HG03066 (cell line): ENCODE results near the gene FGFRL1.
"Not testable (repeated sequence)": the region's sequence is repeated elsewhere in the genome, so short reads cannot be mapped to it uniquely, and the experiment has no call there.

Experiments used
- ATAC-seq: cut with Tn5 transposase; IDR thresholded peaks from one replicate; pipeline ENCODE4 v1.9.1; 2021; ENCODE audit warnings: low read depth; ENCODE audit not compliant: unreplicated experiment

The FGFRL1 gene

GRCh38 chr4:1047976-1048772 lies 36.7 kb downstream of the FGFRL1 start:
- no peak for ATAC-seq

DNA sequence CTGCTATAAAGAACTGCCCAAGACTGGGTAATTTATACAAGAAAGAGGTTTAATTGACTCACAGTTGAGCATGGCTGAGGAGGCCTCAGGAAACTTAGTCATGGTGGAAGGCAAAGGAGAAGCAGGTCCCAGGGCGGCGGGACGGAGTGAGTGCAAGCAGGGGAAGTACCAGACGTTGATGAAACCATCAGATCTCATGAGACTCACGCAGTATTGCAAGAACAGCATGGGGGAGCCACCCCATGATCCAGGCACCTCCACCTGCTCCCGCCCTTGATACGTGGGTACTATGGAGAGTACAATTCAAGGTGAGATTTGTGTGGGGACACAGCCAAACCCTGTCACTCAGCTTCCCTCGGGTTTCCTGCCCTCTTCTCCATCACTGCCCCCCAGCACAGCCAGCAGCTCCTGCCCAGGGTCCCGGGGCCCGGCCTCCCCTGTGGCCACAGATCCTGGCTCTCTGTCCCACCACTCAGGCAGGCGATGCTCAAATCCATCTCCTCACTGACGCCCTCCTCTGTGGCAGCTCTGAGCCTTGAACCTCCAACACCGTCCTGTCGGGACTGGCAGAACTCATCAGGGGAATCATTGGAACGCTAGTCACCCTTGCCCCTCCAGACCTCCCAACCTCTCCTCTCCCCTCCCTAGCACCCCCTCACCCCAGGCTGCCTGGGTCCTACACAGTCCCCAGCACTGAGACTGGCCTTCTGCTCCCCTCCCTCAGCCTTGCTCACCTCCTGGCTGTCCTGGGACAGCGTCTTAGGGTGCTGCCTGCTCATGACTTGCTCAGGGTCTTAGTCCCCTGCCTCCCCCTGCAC lies 37.6 kb downstream of the FGFRL1 start:
- ATAC-seq, result no peak

DNA sequence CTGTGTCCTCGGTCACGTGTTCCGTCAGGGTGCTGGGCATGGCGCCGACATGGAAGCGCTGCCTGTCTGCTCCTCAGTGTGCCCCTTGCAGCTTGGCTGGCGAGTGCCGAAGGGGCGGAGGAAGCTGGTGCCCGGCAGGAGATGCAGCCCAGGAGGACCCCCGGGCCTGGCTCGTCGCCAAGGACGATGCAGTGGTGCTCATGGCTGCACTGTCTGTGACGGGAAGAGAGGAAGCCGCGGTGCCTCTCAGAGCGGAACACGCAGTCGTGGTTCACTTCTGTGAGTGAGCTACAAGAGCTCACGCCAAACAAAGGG lies 38.1 kb downstream of the FGFRL1 start:
- ATAC-seq, result no peak

GRCh38 chr4:1050486-1051213 lies 39.2 kb downstream of the FGFRL1 start:
- no peak for ATAC-seq

DNA sequence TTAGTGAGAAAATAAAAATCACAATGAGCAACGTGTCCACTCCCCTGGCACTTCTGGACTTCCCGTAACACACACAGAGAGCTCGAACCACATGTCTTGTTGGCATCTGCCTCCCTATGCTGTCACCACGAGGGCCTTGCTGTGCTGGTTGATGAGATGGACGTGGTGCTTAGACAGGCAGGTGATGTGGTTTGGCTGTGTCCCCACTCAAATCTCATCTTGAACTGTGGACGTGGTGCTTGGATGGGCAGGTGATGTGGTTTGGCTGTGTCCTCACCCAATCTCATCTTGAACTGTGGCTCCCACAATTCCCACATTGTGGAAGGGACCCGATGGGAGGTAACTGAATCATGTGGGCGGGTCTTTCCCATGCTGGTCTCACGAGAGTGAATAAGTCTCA lies 40.0 kb downstream of the FGFRL1 start:
- ATAC-seq, result no peak

DNA sequence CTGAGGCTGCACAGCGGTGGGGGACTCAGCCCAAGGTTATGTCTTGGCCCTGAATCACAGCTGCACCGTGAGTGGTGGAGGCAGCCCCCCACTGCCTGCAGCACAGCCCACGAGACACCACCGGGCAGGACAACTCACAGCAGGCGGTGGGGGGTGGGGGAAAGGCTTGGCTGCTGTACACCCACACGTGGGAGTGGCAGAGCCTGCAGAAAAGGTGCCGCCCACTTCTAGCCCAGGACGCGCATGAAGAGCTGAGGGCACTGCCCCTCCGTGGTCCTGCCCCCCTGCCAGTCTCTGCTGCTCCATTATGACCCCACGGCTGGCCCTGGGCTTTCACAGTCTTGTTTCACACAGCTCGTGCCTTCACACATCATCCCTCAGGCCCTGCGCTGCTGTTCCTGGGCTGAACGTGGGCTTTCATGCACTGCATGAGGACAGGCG lies 40.8 kb downstream of the FGFRL1 start:
- ATAC-seq, result no peak

- ATAC-seq, result no peak
Observed at GRCh38 chr4:1053080-1053661, 41.7 kb downstream of the FGFRL1 start.

GRCh38 chr4:1053891-1054290 lies 42.5 kb downstream of the FGFRL1 start:
- not testable (repeated sequence) for ATAC-seq

GRCh38 chr4:1054696-1055242 lies 43.3 kb downstream of the FGFRL1 start:
- ATAC-seq, result not testable (repeated sequence)

- not testable (repeated sequence) for ATAC-seq
Observed at GRCh38 chr4:1055243-1055701, 43.8 kb downstream of the FGFRL1 start.

DNA sequence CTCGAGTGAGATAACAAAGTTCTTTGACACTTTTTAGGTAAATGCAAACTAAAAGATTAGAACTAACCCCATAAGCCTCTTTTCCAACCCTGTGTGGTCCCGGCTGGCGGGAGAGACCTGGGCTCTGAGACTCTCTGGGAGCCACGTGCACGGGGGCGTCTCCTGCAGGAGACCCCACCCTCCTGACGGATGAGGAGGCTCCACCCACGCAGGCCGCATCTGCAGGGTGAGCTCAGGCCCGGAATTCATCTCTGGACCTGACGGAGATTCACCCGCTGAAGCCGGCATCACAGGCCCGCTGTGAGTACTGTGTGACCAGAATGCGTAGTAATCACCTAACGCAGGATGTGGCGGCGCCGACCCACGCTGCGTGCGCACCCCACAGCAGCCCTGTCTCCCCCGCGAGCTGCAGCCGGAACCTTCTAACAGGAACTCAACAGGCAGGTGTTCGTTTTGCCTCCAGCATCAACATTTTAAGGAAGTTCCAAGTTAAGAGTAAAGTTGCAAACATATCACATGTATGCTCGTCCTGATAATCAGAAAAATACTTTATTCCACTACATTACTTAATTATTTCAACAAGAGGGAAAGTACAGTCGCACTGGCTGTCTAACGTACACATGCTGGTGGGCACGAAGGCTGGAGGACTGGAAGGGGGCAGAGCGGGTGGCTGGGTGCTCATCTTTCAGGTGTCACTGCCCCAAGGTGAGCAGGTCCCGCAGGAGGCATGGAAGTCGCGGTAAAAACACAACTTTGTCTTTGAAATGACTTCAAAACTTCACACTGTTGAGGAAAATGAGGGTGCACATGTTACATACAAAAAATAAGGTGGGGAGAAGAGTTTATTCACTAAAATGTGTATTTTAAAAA lies 44.5 kb downstream of the FGFRL1 start:
- ATAC-seq, result no peak

DNA sequence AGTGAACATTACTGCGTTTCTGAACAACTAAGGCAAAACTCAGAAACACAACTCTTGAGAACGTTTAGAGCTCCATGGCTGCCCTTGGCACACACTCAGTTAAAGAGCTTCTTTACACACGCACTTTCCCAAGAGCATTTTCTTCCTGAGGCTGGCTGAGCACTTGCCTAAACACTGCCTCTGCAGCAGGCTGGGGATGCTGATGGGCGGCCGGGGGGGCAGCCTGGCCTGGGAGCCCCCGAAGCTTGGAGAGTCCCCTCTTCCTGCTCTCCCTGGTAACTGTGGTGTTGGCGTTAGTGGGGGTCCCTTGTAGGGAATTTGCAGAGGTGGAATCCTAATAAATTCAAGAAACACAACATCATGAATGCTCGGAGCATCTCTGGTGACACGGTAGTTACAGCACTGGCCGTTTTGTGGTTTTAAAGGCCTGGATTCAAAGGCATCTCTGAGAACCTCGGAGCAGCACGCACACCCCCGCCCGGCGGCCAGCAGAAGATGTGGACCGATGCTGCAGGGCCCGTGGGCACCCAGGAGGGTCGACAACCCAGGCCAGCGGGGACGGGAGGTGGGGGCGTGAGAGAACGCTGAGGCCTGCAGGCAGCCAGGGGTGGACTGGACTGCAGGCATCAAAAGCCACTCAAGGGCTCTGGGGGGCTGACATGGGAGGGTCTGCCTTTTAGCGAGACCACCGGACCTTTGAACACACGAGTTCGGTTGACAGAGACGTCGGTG lies 45.4 kb downstream of the FGFRL1 start:
- no peak for ATAC-seq

DNA sequence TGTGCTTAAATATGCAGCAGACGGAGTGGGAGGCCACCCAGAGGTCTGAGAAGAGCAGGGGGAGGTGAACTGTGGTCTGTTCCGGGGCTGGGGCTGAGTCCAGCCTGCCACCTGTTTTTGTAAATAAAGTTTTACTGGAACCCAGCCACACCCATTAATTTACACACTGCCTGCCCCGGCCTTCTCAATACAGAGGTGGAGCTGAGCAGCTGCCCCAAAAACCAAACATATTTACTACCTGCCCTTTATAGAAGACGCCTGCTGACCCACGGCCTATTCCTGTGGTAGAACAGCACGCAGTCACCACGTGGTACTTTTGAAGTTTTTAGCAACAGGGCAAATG lies 45.9 kb downstream of the FGFRL1 start:
- ATAC-seq, result no peak

- no peak for ATAC-seq
Observed at GRCh38 chr4:1058198-1058996, 47.0 kb downstream of the FGFRL1 start.

DNA sequence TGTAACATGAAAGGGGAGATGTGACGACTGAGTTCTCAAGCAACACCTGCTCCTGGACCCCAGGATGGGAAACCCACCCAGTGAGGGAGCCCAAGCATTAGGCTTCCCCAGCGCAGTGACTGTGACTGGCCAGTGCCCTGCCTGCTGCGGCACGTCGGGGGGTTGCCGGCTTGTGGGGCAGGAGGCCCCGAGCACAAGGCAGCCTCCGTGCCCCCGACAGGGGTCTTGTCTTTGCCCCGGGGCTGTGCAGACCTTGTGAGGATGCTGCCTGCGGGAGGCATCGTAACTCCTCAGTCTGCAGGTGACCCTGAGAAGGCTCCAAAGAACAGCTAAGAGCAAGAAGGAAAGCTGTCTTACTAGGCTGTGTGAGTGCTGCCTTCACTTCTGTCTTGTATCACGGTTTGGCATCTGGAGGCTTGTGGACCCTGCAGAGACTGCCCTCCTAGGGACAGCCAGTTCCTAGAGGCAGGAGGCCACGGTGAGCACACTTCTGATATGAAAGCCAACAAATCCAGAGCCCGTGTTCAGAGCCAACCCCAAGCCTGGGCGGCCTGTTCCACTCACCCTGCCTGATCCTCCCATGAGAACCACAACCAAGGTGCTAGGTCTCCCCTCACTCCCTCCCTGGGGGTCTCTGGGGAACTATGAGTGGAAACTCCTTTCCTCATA lies 47.7 kb downstream of the FGFRL1 start:
- ATAC-seq, result no peak

DNA sequence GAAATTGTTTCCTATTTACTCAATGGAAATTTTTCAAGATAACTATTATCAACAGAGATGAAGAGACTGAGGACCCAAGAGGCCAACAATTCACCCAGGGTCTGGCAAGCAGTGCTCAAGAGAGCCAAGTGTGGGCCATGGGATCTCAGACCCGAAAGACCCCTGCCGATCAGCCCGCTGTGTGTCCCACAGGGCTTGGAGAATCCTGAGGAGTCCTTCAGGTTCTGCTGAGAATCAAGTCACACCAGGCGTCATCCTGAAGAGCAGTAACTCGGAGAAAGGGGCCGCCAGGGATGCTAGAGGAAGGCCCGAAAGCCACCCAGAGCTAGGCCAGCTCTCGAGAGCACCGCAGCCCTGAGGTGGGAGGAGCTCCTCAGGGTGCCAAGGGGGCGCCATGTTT lies 48.7 kb downstream of the FGFRL1 start:
- ATAC-seq, result no peak

DNA sequence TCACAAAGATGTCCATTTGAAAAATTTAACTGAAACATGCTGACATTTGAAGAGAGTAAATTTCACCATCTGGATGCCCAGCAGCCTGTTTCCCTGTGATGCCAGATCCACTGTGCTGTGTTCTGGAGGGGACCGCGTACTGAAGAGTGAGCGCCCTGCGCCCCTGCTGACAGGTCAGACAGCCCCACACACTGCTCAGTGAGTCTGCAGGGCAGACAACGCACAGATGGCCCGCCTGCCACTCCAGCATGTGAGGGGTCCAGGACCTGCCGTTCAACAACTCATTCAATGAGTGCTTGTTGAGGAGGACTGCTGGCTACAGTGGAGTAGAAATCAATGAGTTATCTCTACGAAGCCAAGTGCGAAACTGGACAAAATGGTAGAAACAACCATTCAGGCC lies 49.2 kb downstream of the FGFRL1 start:
- ATAC-seq, result no peak
